Left lung (tissue), 10 donors: ENCODE measurements around the gene DTX3. TPM values are rescaled to one million over a fixed set of nuclear protein-coding genes. Genes with fewer than 3 reads are reported as not detected.

Source experiments
- ATAC-seq: fragments of 200-7000 bp; cut with Tn5 transposase; one replicate; pipeline ENCODE4 v1.9.1; 2020; ENCODE audit warnings: moderate library complexity
- DNase-seq, 4 donors: peaks; one replicate each; pipeline ENCODE4 v3.0.0-alpha.2; 2013 to 2020
- H3K27ac ChIP-seq, 2 donors: fragments of 200-600 bp; sonication (generic) in 1 of 2; one replicate each; pipeline versions ENCODE4 v1.5.0 to v1.8.0; 2020 to 2021
- H3K27me3 ChIP-seq, 2 donors: fragments of 200-600 bp; sonication (generic) in 1 of 2; one replicate each; pipeline versions ENCODE4 v1.5.0 to v1.8.0; 2020 to 2021
- H3K36me3 ChIP-seq, 2 donors: fragments of 200-600 bp; sonication (generic) in 1 of 2; one replicate each; pipeline versions ENCODE4 v1.5.0 to v1.8.0; 2020 to 2021
- H3K4me1 ChIP-seq, 2 donors: fragments of 200-600 bp; one replicate each; pipeline ENCODE4 v1.8.0; 2021
- H3K4me3 ChIP-seq, 2 donors: fragments of 200-600 bp; sonication (generic) in 1 of 2; one replicate each; pipeline versions ENCODE4 v1.5.0 to v1.8.0; 2020 to 2021; ENCODE audit warnings: mild to moderate bottlenecking in 1 of 2
- H3K9me3 ChIP-seq, 2 donors: fragments of 200-600 bp; sonication (generic) in 1 of 2; one replicate each; pipeline versions ENCODE4 v1.5.0 to v1.8.0; 2020 to 2021
- CTCF ChIP-seq, 2 donors: fragments of 200-600 bp; sonication (generic) in 1 of 2; IDR thresholded peaks; one replicate each; pipeline versions ENCODE4 v1.5.0 to v1.8.0; 2021; ENCODE audit warnings: antibody characterized with exemption in 2 of 2
- intact Hi-C, 2 donors: fragments of 100-400 bp; cut with DNase I; formaldehyde crosslinking; loops; one replicate each; pipeline versions ENCODE4 v1.11.2 to v1.14.2; 2022
- polyA plus RNA-seq, 6 donors: library from polyadenylated mRNA; unstranded; fragments of 120-200 nt; gene quantifications; one replicate each; pipeline ENCODE4 v1.2.1, GENCODE V29; 2013; ENCODE audit not compliant: insufficient read length in 6 of 6
- total RNA-seq, 2 donors: library from RNA; stranded (reverse); fragmentation: NEBNext Ultra II Directional; extraction: Animal tissue kit (Norgen Biotek cat#: 25700); gene quantifications; one replicate each; pipeline ENCODE4 v1.2.1, GENCODE V29; 2021
- donor health status: DM: no; HTN: yes; CAD: no.
- donor health status: DM: no; HTN: no; CAD: no.

Gene DTX3
- total and polyA plus RNA-seq, 8 donors: 20.1 to 64.8 (median 54.4) TPM

- H3K4me1 ChIP-seq: peaks cover 0 to 22% of the 10 kb centered on the region in 2 donors
- peaks cover 0 to 31% of the 10 kb centered on the region in 2 donors for H3K36me3 ChIP-seq
- intact Hi-C loops: no loop called here
- DNase-seq (no peak), ATAC-seq (no peak)
- H3K4me3 ChIP-seq: peak overlapping the region; percentile 71 to 82
- H3K9me3 ChIP-seq: no peaks in the 10 kb centered on the region
- peaks cover 0 to 9% of the 10 kb centered on the region in 2 donors for H3K27me3 ChIP-seq
- TF ChIP-seq CTCF (IDR thresholded peaks at IDR 0.05): no peak
- peak overlapping the region; percentile 17 to 55 for H3K27ac ChIP-seq
These were observed 12.8 kb upstream of the DTX3 start for GRCh38 chr12:57591782-57592325.

- H3K9me3 ChIP-seq: no peaks in the 10 kb centered on the region
- DNase-seq (no peak), ATAC-seq (peak; percentile 15)
- H3K4me1 ChIP-seq: peaks cover 0 to 22% of the 10 kb centered on the region in 2 donors
- peaks cover 0 to 37% of the 10 kb centered on the region in 2 donors for H3K36me3 ChIP-seq
- H3K27ac ChIP-seq: no peak overlapping the region
- intact Hi-C loops: no loop called here
- H3K27me3 ChIP-seq: peaks cover 0 to 6% of the 10 kb centered on the region in 2 donors
- H3K4me3 ChIP-seq: no peak overlapping the region
- no peak for TF ChIP-seq CTCF (IDR thresholded peaks at IDR 0.05)
These were observed 12.0 kb upstream of the DTX3 start for GRCh38 chr12:57592551-57593165.

GRCh38 chr12:57593187-57593586 is 11.4 kb upstream of the DTX3 start:
- no peaks in the 10 kb centered on the region for H3K9me3 ChIP-seq
- intact Hi-C loops: no loop called here

GRCh38 chr12:57600395-57600794 is 4.2 kb upstream of the DTX3 start:
- Histone ChIP-seq H3K9me3 (no peaks in the 10 kb centered on the region), H3K27ac (no peak overlapping the region), H3K4me3 (no peak overlapping the region), H3K36me3 (peaks cover 0 to 68% of the 10 kb centered on the region in 2 donors), H3K27me3 (peaks cover 0 to 14% of the 10 kb centered on the region in 2 donors), H3K4me1 (peaks cover 0 to 21% of the 10 kb centered on the region in 2 donors)
- ATAC-seq: no peak
- intact Hi-C loops: no loop called here
- DNase-seq: no peak
- no peak for TF ChIP-seq CTCF (IDR thresholded peaks at IDR 0.05)

More at GRCh38 chr12:57593187-57593586, 11.4 kb upstream of the DTX3 start:
- TF ChIP-seq CTCF (IDR thresholded peaks at IDR 0.05): no peak
- peaks cover 0 to under 1% of the 10 kb centered on the region in 2 donors for H3K27me3 ChIP-seq
- ATAC-seq: no peak
- peaks cover 0 to 43% of the 10 kb centered on the region in 2 donors for H3K36me3 ChIP-seq
- no peak overlapping the region for H3K27ac ChIP-seq
- H3K4me3 ChIP-seq: no peak overlapping the region
- H3K4me1 ChIP-seq: peaks cover 0 to 22% of the 10 kb centered on the region in 2 donors
- no peak for DNase-seq

- ATAC-seq: no peak
- H3K36me3 ChIP-seq: peaks cover 0 to 48% of the 10 kb centered on the region in 2 donors
- H3K4me1 ChIP-seq: peaks cover 0 to 26% of the 10 kb centered on the region in 2 donors
- TF ChIP-seq CTCF (IDR thresholded peaks at IDR 0.05): no peak
- H3K27ac ChIP-seq: no peak overlapping the region
- H3K27me3 ChIP-seq: peaks cover 0 to 35% of the 10 kb centered on the region in 2 donors
- no peak for DNase-seq
- intact Hi-C loops: no loop called here
- no peaks in the 10 kb centered on the region for H3K9me3 ChIP-seq
- no peak overlapping the region for H3K4me3 ChIP-seq
These were observed 2.1 kb upstream of the DTX3 start for GRCh38 chr12:57602544-57602943.
